IgD-negative memory B cell (primary cell): Measurements from ENCODE around the gene IMMP1L. TPM values are rescaled to one million over a fixed set of nuclear protein-coding genes. Genes with fewer than 3 reads are reported as not detected.

Experiments
- H3K27ac Mint-ChIP-seq, 3 donors: one replicate each; pipeline ENCODE4 v1.8.0; 2020 to 2022; ENCODE audit warnings: mild to moderate bottlenecking in 3 of 3, mixed read lengths in 3 of 3, moderate library complexity in 1 of 3
- H3K27me3 Mint-ChIP-seq: one replicate; pipeline ENCODE4 v1.8.0; 2021; ENCODE audit warnings: mixed read lengths
- H3K36me3 Mint-ChIP-seq: one replicate; pipeline ENCODE4 v1.8.0; 2020; ENCODE audit warnings: mild to moderate bottlenecking, mixed read lengths
- H3K4me1 Mint-ChIP-seq, 3 donors: one replicate each; pipeline ENCODE4 v1.8.0; 2020 to 2022; ENCODE audit warnings: mixed read lengths in 3 of 3, mild to moderate bottlenecking in 1 of 3
- H3K4me3 Mint-ChIP-seq, 4 donors: one replicate each; pipeline ENCODE4 v1.8.0; 2020 to 2022; ENCODE audit warnings: mild to moderate bottlenecking in 4 of 4, mixed read lengths in 4 of 4, moderate library complexity in 3 of 4
- H3K9me3 Mint-ChIP-seq, 3 donors: one replicate each; pipeline ENCODE4 v1.8.0; 2020 to 2021; ENCODE audit warnings: mixed read lengths in 3 of 3, mild to moderate bottlenecking in 1 of 3
- polyA plus RNA-seq: library from polyadenylated mRNA; unstranded; fragments of 300-500 nt; fragmentation: Illumina TruSeq; gene quantifications from one replicate; pipeline ENCODE4 v1.2.3, GENCODE V29; 2021

The IMMP1L gene
- polyA plus RNA-seq, 1 donor from 2014 or later, result 40.0 TPM

DNA sequence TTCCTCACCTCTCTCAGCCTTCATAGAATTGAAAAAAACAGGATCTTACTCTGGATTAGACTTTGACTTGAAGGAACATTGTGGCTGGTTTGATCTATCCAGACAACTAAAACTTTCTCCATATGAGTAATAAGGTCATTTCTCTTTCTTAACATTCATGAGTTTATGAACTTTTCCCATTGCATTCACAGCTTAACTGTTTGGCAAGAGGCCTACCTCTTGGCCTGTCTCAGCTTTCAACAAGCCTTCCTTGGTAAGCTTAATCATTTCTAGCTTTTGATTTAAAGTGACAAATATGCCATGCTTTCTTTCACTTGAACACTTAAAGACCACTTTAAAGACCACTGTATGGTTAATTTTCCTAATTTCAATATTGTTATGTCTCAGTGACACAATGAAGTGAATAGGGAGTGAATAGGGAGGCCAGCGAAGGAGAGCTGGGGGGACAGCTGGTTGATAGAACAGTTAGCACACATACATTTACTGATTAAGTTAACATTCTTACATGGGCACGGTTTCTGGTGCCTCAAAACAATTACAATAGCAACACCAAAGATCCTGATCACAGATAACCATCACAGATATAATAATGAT, 17.0 kb downstream of the IMMP1L start:
- Mint-ChIP-seq H3K36me3 (peaks cover 18% of the 10 kb centered on the region), H3K9me3 (peaks cover 0 to 2% (median 0%) of the 10 kb centered on the region in 3 donors), H3K4me3 (no peak overlapping the region), H3K4me1 (peaks cover 7 to 12% (median 8%) of the 10 kb centered on the region in 3 donors), H3K27ac (no peak overlapping the region), H3K27me3 (no peaks in the 10 kb centered on the region)

GRCh38 chr11:31487848-31488247, 21.6 kb downstream of the IMMP1L start:
- no peak overlapping the region for H3K4me3 Mint-ChIP-seq
- peaks cover 8% of the 10 kb centered on the region for H3K36me3 Mint-ChIP-seq
- peaks cover 3 to 10% (median 8%) of the 10 kb centered on the region in 3 donors for H3K4me1 Mint-ChIP-seq
- H3K9me3 Mint-ChIP-seq, result no peaks in the 10 kb centered on the region
- no peak overlapping the region for H3K27ac Mint-ChIP-seq
- H3K27me3 Mint-ChIP-seq, result no peaks in the 10 kb centered on the region

GRCh38 chr11:31484497-31484896, 24.9 kb downstream of the IMMP1L start:
- Mint-ChIP-seq H3K27me3 (no peaks in the 10 kb centered on the region), H3K4me1 (peaks cover 0 to 3% (median 3%) of the 10 kb centered on the region in 3 donors), H3K9me3 (no peaks in the 10 kb centered on the region), H3K4me3 (no peak overlapping the region), H3K36me3 (peaks cover 2% of the 10 kb centered on the region), H3K27ac (no peak overlapping the region)

DNA sequence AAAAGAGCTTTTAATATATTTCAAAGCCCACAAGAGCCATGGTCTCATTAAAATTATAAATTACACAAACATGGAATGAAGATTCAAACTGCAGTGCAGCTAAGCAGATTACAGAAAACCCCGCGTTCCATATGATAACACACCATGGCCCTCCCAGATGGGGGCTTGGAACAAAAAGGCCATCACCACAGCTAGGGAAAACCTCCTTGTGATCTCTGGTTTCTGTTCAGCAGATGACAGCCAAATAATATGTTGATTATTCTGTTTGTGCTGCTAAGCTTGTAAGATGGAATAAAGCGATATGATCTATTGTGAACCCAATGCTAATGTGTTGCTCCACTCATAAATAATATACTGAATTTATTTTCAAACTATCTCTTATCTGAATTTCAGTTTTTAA, 28.5 kb downstream of the IMMP1L start:
- Mint-ChIP-seq H3K9me3 (no peaks in the 10 kb centered on the region), H3K27ac (no peak overlapping the region), H3K36me3 (peaks cover 2% of the 10 kb centered on the region)

DNA sequence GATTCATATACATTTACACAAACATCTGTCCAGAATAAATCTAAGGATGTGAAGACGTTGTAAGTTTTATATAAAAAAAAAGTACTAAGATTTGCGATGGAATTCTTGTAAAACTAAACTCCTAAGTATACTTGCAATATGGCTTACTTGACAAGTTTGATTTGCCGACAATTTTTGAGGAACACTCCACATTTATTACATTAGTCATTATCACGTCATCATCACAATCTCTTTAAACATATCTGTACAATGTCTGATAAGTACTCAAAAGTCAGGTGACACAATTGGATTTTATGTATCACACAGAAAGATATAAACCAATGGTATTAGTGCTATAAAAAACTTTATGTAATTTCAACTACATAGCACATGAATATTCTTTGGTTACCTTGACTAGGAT, 30.4 kb downstream of the IMMP1L start:
- Mint-ChIP-seq H3K27ac (no peak overlapping the region), H3K4me3 (no peak overlapping the region), H3K4me1 (peaks cover under 1 to 2% (median 1%) of the 10 kb centered on the region in 3 donors), H3K27me3 (no peaks in the 10 kb centered on the region), H3K9me3 (no peaks in the 10 kb centered on the region), H3K36me3 (peaks cover under 1% of the 10 kb centered on the region)

More for the DNA sequence above, 28.5 kb downstream of the IMMP1L start:
- H3K4me1 Mint-ChIP-seq, result peaks cover 0 to 3% (median 2%) of the 10 kb centered on the region in 3 donors
- no peaks in the 10 kb centered on the region for H3K27me3 Mint-ChIP-seq
- no peak overlapping the region for H3K4me3 Mint-ChIP-seq

DNA sequence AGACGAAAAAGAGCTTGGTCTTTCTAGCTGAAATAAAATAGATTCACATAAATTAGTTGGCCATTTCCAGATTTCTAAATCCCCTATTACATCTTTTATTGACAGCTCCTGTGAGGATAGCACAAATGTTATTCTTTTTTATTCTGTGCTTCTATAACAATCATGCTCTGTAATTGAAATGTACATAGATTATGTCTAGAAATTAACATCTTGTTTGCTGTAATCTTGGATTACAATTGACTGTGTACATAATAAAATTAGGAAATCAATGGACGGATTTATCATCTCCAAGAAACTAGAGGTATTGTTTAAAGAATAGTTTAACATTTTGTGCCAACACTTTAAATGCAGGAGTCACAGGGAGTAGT, 31.2 kb downstream of the IMMP1L start:
- Mint-ChIP-seq H3K27ac (no peak overlapping the region), H3K9me3 (no peaks in the 10 kb centered on the region), H3K4me3 (no peak overlapping the region), H3K36me3 (no peaks in the 10 kb centered on the region), H3K4me1 (peaks cover 1 to 4% (median 2%) of the 10 kb centered on the region in 3 donors), H3K27me3 (no peaks in the 10 kb centered on the region)

DNA sequence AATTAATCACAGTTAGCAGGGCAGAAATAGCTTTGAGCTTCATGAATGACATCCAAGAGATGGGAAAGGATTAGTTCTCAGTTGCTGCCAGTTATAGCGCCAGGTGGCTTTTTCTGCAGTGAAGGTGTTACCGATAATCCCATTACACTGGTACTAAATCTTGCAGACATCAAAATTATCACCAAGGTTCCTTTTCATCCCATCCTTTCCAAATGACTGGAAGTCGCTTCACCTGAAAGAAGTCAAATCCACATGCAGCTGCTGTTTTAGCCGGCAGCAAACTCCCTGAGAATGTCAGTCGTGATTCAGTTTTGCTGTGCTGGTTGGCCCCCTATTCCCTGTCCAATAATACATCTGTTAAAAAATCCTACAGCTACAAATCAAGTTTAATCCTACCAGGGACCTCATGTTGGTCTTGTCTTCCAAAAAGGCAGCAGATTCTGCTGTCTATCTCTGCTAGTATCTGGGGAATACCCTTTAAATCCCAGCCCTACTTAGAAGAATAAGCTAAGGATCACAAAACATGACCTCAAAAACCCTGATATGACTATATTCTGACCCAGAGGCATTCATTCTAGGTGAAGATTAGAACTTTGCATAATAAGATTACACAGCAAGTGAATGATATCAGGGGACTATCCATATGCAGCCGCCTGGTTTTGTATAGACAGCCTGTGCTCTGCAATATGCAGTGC, 31.7 kb downstream of the IMMP1L start:
- H3K27me3 Mint-ChIP-seq, result no peaks in the 10 kb centered on the region
- no peak overlapping the region for H3K4me3 Mint-ChIP-seq
- no peaks in the 10 kb centered on the region for H3K9me3 Mint-ChIP-seq
- H3K36me3 Mint-ChIP-seq, result no peaks in the 10 kb centered on the region
- no peak overlapping the region for H3K27ac Mint-ChIP-seq
- peaks cover 1 to 4% (median 2%) of the 10 kb centered on the region in 3 donors for H3K4me1 Mint-ChIP-seq

DNA sequence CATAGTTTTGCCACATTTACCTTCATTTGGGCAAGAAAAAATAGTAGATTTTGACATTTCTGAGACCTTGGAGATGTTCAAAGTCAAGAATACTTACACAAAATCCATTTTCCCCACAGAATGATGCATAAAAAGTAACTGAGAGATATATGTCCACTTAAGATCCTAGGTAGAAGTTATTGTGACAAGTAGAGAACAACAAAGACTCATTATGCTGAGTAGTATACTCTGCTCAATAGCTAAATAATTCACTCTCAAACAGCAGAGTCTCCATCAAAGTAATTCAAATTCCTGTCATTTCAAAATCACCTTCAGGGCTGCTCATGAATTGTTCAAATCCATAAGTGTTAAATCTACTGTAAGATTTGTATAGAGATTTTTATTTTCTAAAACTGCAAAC, 35.3 kb downstream of the IMMP1L start:
- no peaks in the 10 kb centered on the region for H3K27me3 Mint-ChIP-seq
- H3K9me3 Mint-ChIP-seq, result no peaks in the 10 kb centered on the region
- H3K4me1 Mint-ChIP-seq, result peaks cover 0 to 4% (median 0%) of the 10 kb centered on the region in 3 donors
- H3K36me3 Mint-ChIP-seq, result peaks cover 4% of the 10 kb centered on the region
- H3K4me3 Mint-ChIP-seq, result no peak overlapping the region
- no peak overlapping the region for H3K27ac Mint-ChIP-seq

DNA sequence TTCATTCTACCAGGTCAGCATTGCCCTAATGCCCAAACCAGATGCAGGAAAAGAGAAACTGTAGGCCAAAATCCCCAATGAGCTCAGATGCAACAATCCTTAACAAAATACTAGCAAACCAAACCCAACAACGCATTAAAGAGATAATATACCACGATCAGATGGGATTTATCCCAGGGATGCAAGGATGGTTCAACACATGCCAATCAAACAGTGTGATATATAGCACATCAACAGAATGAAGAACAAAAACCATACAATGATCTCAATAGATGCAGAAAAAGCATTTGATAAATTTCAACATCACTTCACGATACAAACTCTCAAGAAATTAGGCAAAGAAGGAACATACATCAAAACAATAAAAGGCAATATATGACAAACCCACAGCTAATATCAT, 45.0 kb downstream of the IMMP1L start:
- Mint-ChIP-seq H3K27ac (no peak overlapping the region), H3K4me3 (no peak overlapping the region), H3K27me3 (no peaks in the 10 kb centered on the region)

DNA sequence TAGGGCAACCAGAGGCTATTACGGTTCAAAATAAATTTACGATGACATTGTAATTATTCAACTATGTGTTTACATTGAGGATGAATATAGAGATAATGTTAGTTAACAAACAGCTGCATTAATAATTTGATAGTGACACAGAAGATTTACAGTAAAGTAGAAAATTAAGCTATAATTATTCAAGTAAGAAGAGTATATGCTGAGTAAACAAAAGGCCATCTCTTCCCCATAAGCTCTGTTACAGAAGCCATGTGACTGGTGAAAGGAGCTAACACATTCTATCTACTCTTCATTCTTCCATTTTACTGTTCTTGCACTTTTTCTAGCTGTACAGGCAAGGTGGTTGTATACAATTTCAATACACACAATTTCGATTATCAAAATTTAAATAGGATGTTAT, 54.2 kb downstream of the IMMP1L start:
- Mint-ChIP-seq H3K27ac (no peak overlapping the region), H3K9me3 (no peaks in the 10 kb centered on the region), H3K27me3 (no peaks in the 10 kb centered on the region), H3K4me1 (peaks cover 0 to 2% (median 0%) of the 10 kb centered on the region in 3 donors), H3K4me3 (no peak overlapping the region), H3K36me3 (peaks cover 11% of the 10 kb centered on the region)

More for the DNA sequence above, 45.0 kb downstream of the IMMP1L start:
- Mint-ChIP-seq H3K36me3 (peaks cover 15% of the 10 kb centered on the region), H3K9me3 (peaks cover 0 to 5% (median 5%) of the 10 kb centered on the region in 3 donors), H3K4me1 (peaks cover 0 to 6% (median 1%) of the 10 kb centered on the region in 3 donors)

- Mint-ChIP-seq H3K9me3 (no peaks in the 10 kb centered on the region), H3K27ac (no peak overlapping the region), H3K4me3 (no peak overlapping the region), H3K4me1 (peaks cover 0 to 2% (median 1%) of the 10 kb centered on the region in 3 donors), H3K36me3 (peaks cover 15% of the 10 kb centered on the region), H3K27me3 (no peaks in the 10 kb centered on the region)
Measured at GRCh38 chr11:31450841-31451240, 58.6 kb downstream of the IMMP1L start.

GRCh38 chr11:31449040-31449439, 60.4 kb downstream of the IMMP1L start:
- Mint-ChIP-seq H3K36me3 (peaks cover 15% of the 10 kb centered on the region), H3K9me3 (no peaks in the 10 kb centered on the region), H3K4me3 (no peak overlapping the region), H3K27ac (no peak overlapping the region), H3K27me3 (no peaks in the 10 kb centered on the region), H3K4me1 (peaks cover 0 to 2% (median 1%) of the 10 kb centered on the region in 3 donors)

DNA sequence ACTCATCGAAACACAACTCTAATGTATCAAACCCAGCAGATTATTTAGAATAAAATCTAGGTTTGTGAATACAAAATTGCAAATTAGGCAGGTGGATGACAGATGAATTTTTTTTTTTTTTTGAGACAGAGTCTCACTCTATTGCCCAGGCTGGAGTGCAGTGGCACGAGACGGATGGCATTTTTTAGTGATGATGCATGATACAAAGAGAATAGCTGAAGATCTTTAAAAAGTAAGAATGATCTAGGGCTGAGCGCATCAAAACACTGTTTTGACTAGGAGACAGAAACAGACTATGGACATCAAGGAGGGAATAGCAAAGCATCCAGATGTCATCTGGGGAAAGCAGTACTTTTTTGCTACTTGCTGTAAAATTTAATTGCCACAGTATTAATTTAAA, 63.8 kb downstream of the IMMP1L start:
- Mint-ChIP-seq H3K4me3 (no peak overlapping the region), H3K27me3 (no peaks in the 10 kb centered on the region), H3K36me3 (peaks cover 11% of the 10 kb centered on the region), H3K9me3 (no peaks in the 10 kb centered on the region), H3K27ac (no peak overlapping the region), H3K4me1 (peaks cover 0 to 1% (median 0%) of the 10 kb centered on the region in 3 donors)

DNA sequence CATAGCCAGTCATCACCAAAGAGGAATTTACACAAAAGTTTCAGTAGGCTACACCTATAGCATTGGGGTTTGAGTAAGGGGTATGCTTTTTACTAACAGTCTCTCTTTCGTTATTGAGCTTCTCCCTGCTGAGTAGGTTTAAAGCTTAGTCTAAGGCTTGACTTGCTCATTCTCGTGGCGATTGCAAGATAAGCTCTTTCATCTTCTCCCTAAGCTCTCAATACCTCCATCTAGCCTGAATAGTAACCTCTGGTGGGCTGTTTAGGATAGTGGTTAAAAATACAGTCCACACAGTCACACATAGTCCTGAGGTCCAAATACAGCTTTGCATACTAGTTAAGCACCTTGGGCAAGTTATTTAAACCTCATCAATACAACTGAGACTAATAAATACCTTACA, 65.6 kb downstream of the IMMP1L start:
- Mint-ChIP-seq H3K27me3 (no peaks in the 10 kb centered on the region), H3K36me3 (peaks cover 8% of the 10 kb centered on the region)

GRCh38 chr11:31442086-31442485, 67.3 kb downstream of the IMMP1L start:
- Mint-ChIP-seq H3K9me3 (no peaks in the 10 kb centered on the region), H3K4me3 (no peak overlapping the region), H3K4me1 (no peaks in the 10 kb centered on the region), H3K36me3 (peaks cover 3% of the 10 kb centered on the region), H3K27ac (no peak overlapping the region), H3K27me3 (no peaks in the 10 kb centered on the region)

More for the DNA sequence above, 65.6 kb downstream of the IMMP1L start:
- Mint-ChIP-seq H3K4me1 (no peaks in the 10 kb centered on the region), H3K9me3 (no peaks in the 10 kb centered on the region), H3K27ac (no peak overlapping the region), H3K4me3 (no peak overlapping the region)

- no peak overlapping the region for H3K27ac Mint-ChIP-seq
- H3K4me1 Mint-ChIP-seq, result no peaks in the 10 kb centered on the region
- no peaks in the 10 kb centered on the region for H3K27me3 Mint-ChIP-seq
- H3K9me3 Mint-ChIP-seq, result no peaks in the 10 kb centered on the region
- H3K4me3 Mint-ChIP-seq, result no peak overlapping the region
- peaks cover 2% of the 10 kb centered on the region for H3K36me3 Mint-ChIP-seq
Measured at GRCh38 chr11:31441296-31441695, 68.1 kb downstream of the IMMP1L start.
